ENCODE data around the gene ZBED4. TPM values are rescaled to one million over a fixed set of nuclear protein-coding genes. Genes with fewer than 3 reads are reported as not detected.

The ZBED4 gene
- total RNA-seq, 1 donor from 2014 or later, result 9.1 TPM

GRCh38 chr22:49855251-49855911 lies 1.7 kb downstream of the ZBED4 start:
- no peak for DNase-seq

GRCh38 chr22:49856343-49856742 lies 2.7 kb downstream of the ZBED4 start:
- DNase-seq, result no peak

GRCh38 chr22:49856766-49857618 lies 3.3 kb downstream of the ZBED4 start:
- no peak for DNase-seq

- DNase-seq, result no peak
Measured at GRCh38 chr22:49858827-49859226, 5.2 kb downstream of the ZBED4 start.

- no peak for DNase-seq
Measured at GRCh38 chr22:49861642-49862495, 8.2 kb downstream of the ZBED4 start.

GRCh38 chr22:49862496-49862776 lies 8.8 kb downstream of the ZBED4 start:
- no peak for DNase-seq

- no peak for DNase-seq
Measured at GRCh38 chr22:49863931-49864330, 10.3 kb downstream of the ZBED4 start.

- DNase-seq, result no peak
Measured at GRCh38 chr22:49865156-49865555, 11.5 kb downstream of the ZBED4 start.

- DNase-seq, result no peak
Measured at GRCh38 chr22:49866134-49866533, 12.5 kb downstream of the ZBED4 start.

- no peak for DNase-seq
Measured at GRCh38 chr22:49866646-49867045, 13.0 kb downstream of the ZBED4 start.

- no peak for DNase-seq
Measured at GRCh38 chr22:49867303-49868265, 13.9 kb downstream of the ZBED4 start.

- no peak for DNase-seq
Measured at GRCh38 chr22:49869086-49869830, 15.6 kb downstream of the ZBED4 start.

- no peak for DNase-seq
Measured at GRCh38 chr22:49869845-49870712, 16.4 kb downstream of the ZBED4 start.

GRCh38 chr22:49871482-49871881 lies 17.8 kb downstream of the ZBED4 start:
- no peak for DNase-seq

- DNase-seq, result no peak
Measured at GRCh38 chr22:49872347-49872746, 18.7 kb downstream of the ZBED4 start.

GRCh38 chr22:49873228-49873940 lies 19.7 kb downstream of the ZBED4 start:
- DNase-seq, result no peak

GRCh38 chr22:49877642-49878041 lies 24.0 kb downstream of the ZBED4 start:
- DNase-seq, result no peak

GRCh38 chr22:49878206-49878605 lies 24.6 kb downstream of the ZBED4 start:
- no peak for DNase-seq

- no peak for DNase-seq
Measured at GRCh38 chr22:49879871-49880270, 26.2 kb downstream of the ZBED4 start.

All from skin of body (tissue), 2 donors.